ENCODE results near the gene LRBA. TPM values are rescaled to one million over a fixed set of nuclear protein-coding genes. Genes with fewer than 3 reads are reported as not detected.
"Not testable (repeated sequence)": the region's sequence is repeated elsewhere in the genome, so short reads cannot be mapped to it uniquely, and the experiment has no call there.

The LRBA gene
- polyA plus RNA-seq, 3 donors from 2014 or later, result 18.1 to 25.3 (median 19.6) TPM

- H3K27ac Mint-ChIP-seq; H3K27me3 Mint-ChIP-seq (ENCODE audit: low read depth in 3 of 3); H3K36me3 Mint-ChIP-seq; H3K4me3 Mint-ChIP-seq; DNase-seq; H3K9me3 Mint-ChIP-seq: not testable (repeated sequence)
- H3K4me1 Mint-ChIP-seq, result peaks cover 5 to 23% of the 10 kb centered on the region in 2 donors
Measured at GRCh38 chr4:150507656-150508055, 507.4 kb downstream of the LRBA start.

- H3K4me1 Mint-ChIP-seq, result peaks cover 9 to 31% of the 10 kb centered on the region in 2 donors
- no peak for DNase-seq
- H3K4me3 Mint-ChIP-seq, result no peak overlapping the region
- H3K36me3 Mint-ChIP-seq, result peaks cover 10 to 12% (median 11%) of the 10 kb centered on the region in 3 donors
- H3K9me3 Mint-ChIP-seq, result peaks cover 0 to 8% (median under 1%) of the 10 kb centered on the region in 6 donors
- peak overlapping the region in 1 of 6 donors; percentile 11 for H3K27ac Mint-ChIP-seq
- peaks cover 0 to 3% (median 0%) of the 10 kb centered on the region in 3 donors for H3K27me3 Mint-ChIP-seq (ENCODE audit: low read depth in 3 of 3)
Measured at GRCh38 chr4:150501983-150502382, 513.1 kb downstream of the LRBA start.

GRCh38 chr4:150501009-150501727 lies 513.9 kb downstream of the LRBA start:
- Mint-ChIP-seq H3K4me1 (peaks cover 9 to 33% of the 10 kb centered on the region in 2 donors), H3K36me3 (peaks cover 10 to 12% (median 11%) of the 10 kb centered on the region in 3 donors), H3K9me3 (peaks cover 0 to 8% (median under 1%) of the 10 kb centered on the region in 6 donors), H3K27me3 (ENCODE audit: low read depth in 3 of 3) (peaks cover 0 to 3% (median 0%) of the 10 kb centered on the region in 3 donors), H3K27ac (peak overlapping the region in 1 of 6 donors; percentile 17), H3K4me3 (no peak overlapping the region)
- DNase-seq, result no peak

GRCh38 chr4:150497612-150498011 lies 517.5 kb downstream of the LRBA start:
- peaks cover 0 to 2% (median 0%) of the 10 kb centered on the region in 6 donors for H3K9me3 Mint-ChIP-seq
- no peak for DNase-seq
- peak overlapping the region in 1 of 6 donors; percentile 1 for H3K27ac Mint-ChIP-seq
- H3K4me3 Mint-ChIP-seq, result no peak overlapping the region
- H3K4me1 Mint-ChIP-seq, result peaks cover 3 to 21% of the 10 kb centered on the region in 2 donors
- H3K36me3 Mint-ChIP-seq, result peaks cover 5 to 6% (median 6%) of the 10 kb centered on the region in 3 donors
- peaks cover 0 to 3% (median 0%) of the 10 kb centered on the region in 3 donors for H3K27me3 Mint-ChIP-seq (ENCODE audit: low read depth in 3 of 3)

GRCh38 chr4:150495550-150495949 lies 519.5 kb downstream of the LRBA start:
- H3K27me3 Mint-ChIP-seq (ENCODE audit: low read depth in 3 of 3), result no peaks in the 10 kb centered on the region
- no peaks in the 10 kb centered on the region for H3K36me3 Mint-ChIP-seq
- no peak overlapping the region for H3K4me3 Mint-ChIP-seq
- no peak overlapping the region for H3K27ac Mint-ChIP-seq
- peaks cover 0 to 10% of the 10 kb centered on the region in 2 donors for H3K4me1 Mint-ChIP-seq
- DNase-seq, result no peak
- H3K9me3 Mint-ChIP-seq, result no peaks in the 10 kb centered on the region

- H3K9me3 Mint-ChIP-seq, result no peaks in the 10 kb centered on the region
- H3K27ac Mint-ChIP-seq, result peak overlapping the region in 1 of 6 donors; percentile 16
- H3K4me3 Mint-ChIP-seq, result no peak overlapping the region
- no peaks in the 10 kb centered on the region for H3K27me3 Mint-ChIP-seq (ENCODE audit: low read depth in 3 of 3)
- peaks cover 0 to 4% (median 3%) of the 10 kb centered on the region in 3 donors for H3K36me3 Mint-ChIP-seq
- H3K4me1 Mint-ChIP-seq, result peaks cover 0 to 10% of the 10 kb centered on the region in 2 donors
- DNase-seq, result no peak
Measured at GRCh38 chr4:150493851-150494250, 521.2 kb downstream of the LRBA start.

GRCh38 chr4:150491132-150492049 lies 523.7 kb downstream of the LRBA start:
- Mint-ChIP-seq H3K4me3 (no peak overlapping the region), H3K36me3 (peaks cover 3 to 8% (median 5%) of the 10 kb centered on the region in 3 donors), H3K27ac (no peak overlapping the region), H3K27me3 (ENCODE audit: low read depth in 3 of 3) (peaks cover 0 to 2% (median 0%) of the 10 kb centered on the region in 3 donors), H3K9me3 (no peaks in the 10 kb centered on the region), H3K4me1 (peaks cover 0 to 6% of the 10 kb centered on the region in 2 donors)
- no peak for DNase-seq

GRCh38 chr4:150482581-150482980 lies 532.5 kb downstream of the LRBA start:
- Mint-ChIP-seq H3K9me3 (no peaks in the 10 kb centered on the region), H3K36me3 (peaks cover 19 to 38% (median 27%) of the 10 kb centered on the region in 3 donors), H3K27me3 (ENCODE audit: low read depth in 3 of 3) (peaks cover 0 to 2% (median 2%) of the 10 kb centered on the region in 3 donors), H3K4me3 (no peak overlapping the region), H3K4me1 (no peaks in the 10 kb centered on the region), H3K27ac (no peak overlapping the region)
- DNase-seq, result no peak

GRCh38 chr4:150479657-150480056 lies 535.4 kb downstream of the LRBA start:
- DNase-seq, result no peak
- no peaks in the 10 kb centered on the region for H3K9me3 Mint-ChIP-seq
- peaks cover 0 to 3% (median 2%) of the 10 kb centered on the region in 3 donors for H3K27me3 Mint-ChIP-seq (ENCODE audit: low read depth in 3 of 3)
- H3K36me3 Mint-ChIP-seq, result peaks cover 22 to 41% (median 29%) of the 10 kb centered on the region in 3 donors
- no peaks in the 10 kb centered on the region for H3K4me1 Mint-ChIP-seq
- no peak overlapping the region for H3K27ac Mint-ChIP-seq
- H3K4me3 Mint-ChIP-seq, result no peak overlapping the region

- no peaks in the 10 kb centered on the region for H3K4me1 Mint-ChIP-seq
- peak overlapping the region in 1 of 6 donors; percentile 10 for H3K27ac Mint-ChIP-seq
- DNase-seq, result no peak
- H3K27me3 Mint-ChIP-seq (ENCODE audit: low read depth in 3 of 3), result peaks cover 0 to 3% (median 2%) of the 10 kb centered on the region in 3 donors
- H3K4me3 Mint-ChIP-seq, result no peak overlapping the region
- peaks cover 26 to 43% (median 30%) of the 10 kb centered on the region in 3 donors for H3K36me3 Mint-ChIP-seq
- H3K9me3 Mint-ChIP-seq, result no peaks in the 10 kb centered on the region
Measured at GRCh38 chr4:150477869-150478268, 537.2 kb downstream of the LRBA start.

GRCh38 chr4:150476776-150477175 lies 538.3 kb downstream of the LRBA start:
- no peaks in the 10 kb centered on the region for H3K4me1 Mint-ChIP-seq
- no peak for DNase-seq
- no peak overlapping the region for H3K4me3 Mint-ChIP-seq
- no peaks in the 10 kb centered on the region for H3K9me3 Mint-ChIP-seq
- H3K27me3 Mint-ChIP-seq (ENCODE audit: low read depth in 3 of 3), result peaks cover 0 to 3% (median 2%) of the 10 kb centered on the region in 3 donors
- no peak overlapping the region for H3K27ac Mint-ChIP-seq
- peaks cover 21 to 38% (median 30%) of the 10 kb centered on the region in 3 donors for H3K36me3 Mint-ChIP-seq

GRCh38 chr4:150475763-150476162 lies 539.3 kb downstream of the LRBA start:
- H3K36me3 Mint-ChIP-seq, result peaks cover 27 to 35% (median 31%) of the 10 kb centered on the region in 3 donors

GRCh38 chr4:150464523-150464922 lies 550.6 kb downstream of the LRBA start:
- Mint-ChIP-seq H3K9me3 (no peaks in the 10 kb centered on the region), H3K27ac (no peak overlapping the region), H3K36me3 (peaks cover 14 to 32% (median 20%) of the 10 kb centered on the region in 3 donors), H3K4me1 (no peaks in the 10 kb centered on the region), H3K27me3 (ENCODE audit: low read depth in 3 of 3) (no peaks in the 10 kb centered on the region), H3K4me3 (no peak overlapping the region)
- DNase-seq, result no peak

More at GRCh38 chr4:150475763-150476162, 539.3 kb downstream of the LRBA start:
- H3K4me1 Mint-ChIP-seq, result no peaks in the 10 kb centered on the region
- DNase-seq, result no peak
- H3K9me3 Mint-ChIP-seq, result no peaks in the 10 kb centered on the region
- H3K27ac Mint-ChIP-seq, result no peak overlapping the region
- peaks cover 0 to 3% (median 2%) of the 10 kb centered on the region in 3 donors for H3K27me3 Mint-ChIP-seq (ENCODE audit: low read depth in 3 of 3)
- no peak overlapping the region for H3K4me3 Mint-ChIP-seq

Data from immature natural killer cell (primary cell).